ENCODE results near the gene VDAC1. TPM values are rescaled to one million over a fixed set of nuclear protein-coding genes. Genes with fewer than 3 reads are reported as not detected.

VDAC1 gene
- total and polyA plus RNA-seq, 2 of the 8 experiments (the other 6 are each of a cell fraction or from before 2014, with no cell fraction given), result 111 to 301 TPM

DNA sequence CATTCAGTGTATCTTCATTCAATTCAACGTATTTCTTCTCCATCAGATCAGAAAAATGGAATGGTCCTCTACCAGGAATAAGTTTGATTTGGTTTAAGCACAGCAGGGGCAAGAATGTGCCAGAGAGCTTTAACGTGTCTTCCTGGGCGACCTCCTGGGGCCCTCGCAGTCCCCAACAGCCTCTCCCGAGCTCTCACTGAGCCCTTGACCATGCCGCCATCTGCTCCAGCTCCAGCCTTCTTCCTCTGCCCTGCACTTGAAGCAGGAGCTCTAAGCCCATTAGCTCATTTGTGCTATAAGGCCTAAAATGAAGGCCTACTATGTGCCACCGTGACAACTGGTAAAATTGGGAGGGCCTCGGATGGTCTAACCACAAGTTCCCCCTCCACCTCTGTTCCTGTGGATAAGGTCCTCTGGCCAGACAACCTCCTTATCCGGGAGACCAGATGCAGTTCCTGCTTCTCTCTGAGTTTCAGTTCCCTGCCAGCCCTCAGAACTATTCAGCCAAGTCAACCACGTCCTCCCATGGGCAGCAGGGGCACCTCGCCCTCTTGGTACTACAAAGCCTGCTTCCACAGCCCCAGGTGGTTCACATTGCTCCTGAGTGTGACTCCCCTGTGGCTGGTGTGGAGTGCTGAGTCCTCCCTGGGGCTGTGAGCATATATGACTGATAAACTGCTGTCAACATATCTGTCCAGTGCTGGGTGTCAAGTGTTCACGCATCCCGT, 72.2 kb downstream of the VDAC1 start:
- H4K5ac ChIP-seq (ENCODE audit: insufficient read length, low read depth, low read length), result no peak overlapping the region
- H3K27me3 ChIP-seq (replicated peaks in 1 of 4; ENCODE audit: control insufficient read depth in 3 of 4, extremely low read depth in 1 of 4, insufficient read depth in 3 of 4, low read length in 3 of 4), result no peaks in the 10 kb centered on the region; a peak in 1 of 7 replicates
- no peak for FAIRE-seq
- DNase-seq (ENCODE audit: low read depth in 1 of 2, low spot score in 2 of 2), result no peak
- no peak overlapping the region for H2BK120ac ChIP-seq (replicated peaks; ENCODE audit: low read depth, low read length)
- WGBS, 2 experiments (ENCODE audit: extremely low coverage in 1 of 2, insufficient coverage in 1 of 2, insufficient read length in 1 of 2, insufficient replicate concordance in 2 of 2, low coverage in 1 of 2, low lambda C conversion rate in 2 of 2, missing lambda C conversion rate in 1 of 2), result 94% methylated on average over 13 of the region's 13 CpGs; no CpG with 5 or more reads in 1 of the 2 experiments
- no peak overlapping the region for H3K23ac ChIP-seq (ENCODE audit: insufficient read length)
- H3K4me3 ChIP-seq (ENCODE audit: extremely low read depth in 1 of 4, insufficient read depth in 2 of 4, low read depth in 3 of 4, low read length in 4 of 4), result no peak overlapping the region
- ChIA-PET CTCF (ENCODE audit: partially characterized antibody) (interaction anchor here (0.8 to 3.9 kb wide), 2 partner anchors 12 to 63 kb away, joined by 3 to 10 read pairs; no protein-coding TSS in a partner anchor), POLR2A (ENCODE audit: partially characterized antibody) (no interaction called here)
- no peak overlapping the region for H3K9ac ChIP-seq (replicated peaks in 1 of 4; ENCODE audit: extremely low read depth in 1 of 4, low read depth in 3 of 4, low read length in 3 of 4)
- no peaks in the 10 kb centered on the region; a peak in 1 of 7 replicates for H3K4me1 ChIP-seq (replicated peaks in 1 of 4; ENCODE audit: control insufficient read depth in 3 of 4, insufficient read depth in 4 of 4, low read length in 3 of 4)
- H3K14ac ChIP-seq (ENCODE audit: insufficient read length), result no peak overlapping the region
- no peak overlapping the region for H3K27ac ChIP-seq (ENCODE audit: low read depth, low read length)
- H3K4me2 ChIP-seq (ENCODE audit: insufficient read depth in 1 of 2, low read depth in 2 of 2, low read length in 2 of 2), result no peak overlapping the region
- H3K18ac ChIP-seq (ENCODE audit: extremely low read depth, low read length), result no peak overlapping the region
- H2AFZ ChIP-seq (ENCODE audit: low read length), result no peak overlapping the region
- no peaks in the 10 kb centered on the region for H3K36me3 ChIP-seq (ENCODE audit: control insufficient read depth in 2 of 4, insufficient read depth in 4 of 4, low read length in 3 of 4)
- no peaks in the 10 kb centered on the region for H3K79me1 ChIP-seq (ENCODE audit: low read depth, low read length)
- H3K23me2 ChIP-seq (ENCODE audit: low read depth, low read length), result peaks cover 1% of the 10 kb centered on the region; the same call in 1 of the 2 replicates
- no peak overlapping the region for H3K56ac ChIP-seq (replicated peaks; ENCODE audit: insufficient read length, low read depth, low read length)
- H2AK5ac ChIP-seq (ENCODE audit: low read depth, low read length), result no peak overlapping the region
- no peaks in the 10 kb centered on the region for H3K79me2 ChIP-seq (ENCODE audit: control insufficient read depth in 1 of 2, insufficient read depth in 2 of 2, low read length in 2 of 2)
- no peak overlapping the region for H2BK12ac ChIP-seq (ENCODE audit: low read depth, low read length)
- H3K4ac ChIP-seq (replicated peaks; ENCODE audit: insufficient read length, low read depth, low read length), result no peak overlapping the region
- no peak overlapping the region for H2BK5ac ChIP-seq (ENCODE audit: low read depth, low read length)
- H3K9me3 ChIP-seq (ENCODE audit: insufficient read depth in 2 of 2, low read depth in 1 of 2, low read length in 1 of 2), result peaks cover 0 to 4% of the 10 kb centered on the region in 2 experiments; a peak in 1 of 4 replicates
- H2BK20ac ChIP-seq (ENCODE audit: low read length), result no peak overlapping the region
- H4K8ac ChIP-seq (ENCODE audit: extremely low read depth, insufficient read depth, low read length), result no peak overlapping the region; the same call in 1 of the 2 replicates
- H4K20me1 ChIP-seq (replicated peaks in 1 of 2; ENCODE audit: control insufficient read depth in 1 of 2, insufficient read depth in 2 of 2, low read length in 2 of 2), result no peaks in the 10 kb centered on the region
- no peak overlapping the region for H4K91ac ChIP-seq (replicated peaks; ENCODE audit: insufficient read length, low read length)
- H2BK15ac ChIP-seq (ENCODE audit: low read length), result no peak overlapping the region
- TF ChIP-seq RFX5 (IDR thresholded peaks at IDR 0.05; ENCODE audit: borderline replicate concordance, low read depth, low read length) (no peak), TAF1 (IDR thresholded peaks at IDR 0.05; ENCODE audit: low read depth, low read length) (no peak), NANOG (IDR thresholded peaks at IDR 0.05; ENCODE audit: insufficient read depth, low read depth, low read length, poor library complexity, severe bottlenecking) (no peak), SUZ12 (IDR thresholded peaks at IDR 0.05; ENCODE audit: low read length) (no peak), RBBP5 (IDR thresholded peaks at IDR 0.05; ENCODE audit: borderline replicate concordance, low read depth, low read length) (no peak)

Data from H1 (cell line).